Activated effector memory CD4-positive, alpha-beta T cell treated with Interleukin-2 at 50 U/mL for 16 hours (primary cell): ENCODE data around the gene NTNG2.

Experiments used
- DNase-seq: peaks from one replicate; pipeline ENCODE4 v3.0.0-alpha.2; 2020

The NTNG2 gene

GRCh38 chr9:132147331-132147730 is 14.5 kb upstream of the NTNG2 start:
- no peak for DNase-seq

DNA sequence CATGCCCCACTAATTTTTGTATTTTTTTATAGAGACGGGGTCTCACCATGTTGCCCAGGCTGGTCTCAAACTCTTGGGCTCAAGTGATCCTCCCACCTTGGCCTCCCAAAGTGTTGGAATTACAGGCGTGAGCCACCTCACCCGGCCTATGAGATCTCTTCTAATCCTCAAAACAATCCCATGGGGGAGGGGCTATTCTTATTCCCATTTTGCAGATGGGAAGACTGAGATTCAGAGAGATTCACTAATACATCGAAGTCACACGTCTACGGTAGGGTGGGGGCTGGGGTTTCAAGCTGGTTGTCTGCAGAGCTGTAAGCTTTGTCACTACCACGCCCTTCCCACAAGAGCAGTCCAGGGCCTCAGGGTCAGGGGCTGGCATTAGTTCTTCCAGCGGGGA is 14.0 kb upstream of the NTNG2 start:
- no peak for DNase-seq

GRCh38 chr9:132150256-132150655 is 11.6 kb upstream of the NTNG2 start:
- no peak for DNase-seq

DNA sequence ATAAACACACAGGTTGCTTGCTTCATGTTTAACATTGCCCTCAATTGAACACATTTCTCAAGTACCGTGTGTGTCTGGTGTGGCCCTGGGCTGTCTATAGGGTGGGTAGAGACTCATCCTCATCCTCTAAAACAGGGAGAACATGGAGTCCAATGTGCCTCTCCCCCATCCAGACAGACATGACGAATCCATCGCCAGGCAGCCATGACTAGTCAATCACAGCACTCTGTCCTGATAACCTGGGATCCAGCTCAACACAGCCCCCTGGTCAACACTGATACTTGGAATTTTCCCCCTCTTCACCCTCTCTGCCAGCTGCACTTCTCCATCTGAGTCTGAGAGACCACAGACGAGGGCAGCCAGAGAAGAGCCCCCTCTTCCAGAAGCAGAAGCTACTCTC is 10.7 kb upstream of the NTNG2 start:
- no peak for DNase-seq

- no peak for DNase-seq
Measured at GRCh38 chr9:132152231-132152630, 9.6 kb upstream of the NTNG2 start.

GRCh38 chr9:132154863-132155567 is 6.8 kb upstream of the NTNG2 start:
- no peak for DNase-seq

GRCh38 chr9:132155568-132155895 is 6.3 kb upstream of the NTNG2 start:
- no peak for DNase-seq

- DNase-seq: no peak
Measured at GRCh38 chr9:132156262-132156661, 5.6 kb upstream of the NTNG2 start.

DNA sequence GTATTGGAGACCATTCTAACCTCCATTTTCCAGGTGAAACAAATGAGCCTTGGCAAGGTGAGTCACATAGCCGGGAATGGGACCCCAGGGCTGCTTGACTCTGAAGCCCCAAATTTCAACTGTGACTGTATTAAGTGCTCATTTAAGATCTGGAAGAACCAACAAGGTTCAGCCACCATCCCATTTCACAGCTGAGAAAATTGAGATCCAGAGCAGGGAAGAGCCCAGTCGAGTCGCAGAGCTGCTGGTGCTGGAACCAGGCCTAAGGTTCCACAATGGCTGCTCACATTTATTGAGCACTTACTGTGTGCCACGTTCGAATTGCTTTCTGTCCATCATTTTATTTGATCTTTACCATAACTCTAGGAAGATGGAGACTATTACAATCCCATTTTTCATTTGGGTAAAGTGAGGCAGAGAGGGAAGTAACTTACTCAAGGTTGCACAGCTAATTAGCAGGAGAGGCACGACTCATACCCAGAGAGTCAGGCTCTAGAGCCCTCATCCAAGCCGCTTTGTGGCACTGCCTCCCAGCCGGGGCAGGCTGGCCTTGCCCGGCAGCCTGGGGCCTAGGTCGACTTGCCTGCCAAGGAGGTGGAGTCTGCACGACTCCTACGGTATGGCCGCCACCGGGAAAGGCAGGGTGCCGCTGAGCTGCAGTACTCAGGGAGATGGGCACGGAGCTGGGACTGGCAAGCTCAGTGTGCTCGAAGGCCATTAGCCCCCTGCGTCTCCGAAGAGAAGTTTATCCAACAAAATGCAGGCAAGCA is 4.3 kb upstream of the NTNG2 start:
- DNase-seq: no peak

DNA sequence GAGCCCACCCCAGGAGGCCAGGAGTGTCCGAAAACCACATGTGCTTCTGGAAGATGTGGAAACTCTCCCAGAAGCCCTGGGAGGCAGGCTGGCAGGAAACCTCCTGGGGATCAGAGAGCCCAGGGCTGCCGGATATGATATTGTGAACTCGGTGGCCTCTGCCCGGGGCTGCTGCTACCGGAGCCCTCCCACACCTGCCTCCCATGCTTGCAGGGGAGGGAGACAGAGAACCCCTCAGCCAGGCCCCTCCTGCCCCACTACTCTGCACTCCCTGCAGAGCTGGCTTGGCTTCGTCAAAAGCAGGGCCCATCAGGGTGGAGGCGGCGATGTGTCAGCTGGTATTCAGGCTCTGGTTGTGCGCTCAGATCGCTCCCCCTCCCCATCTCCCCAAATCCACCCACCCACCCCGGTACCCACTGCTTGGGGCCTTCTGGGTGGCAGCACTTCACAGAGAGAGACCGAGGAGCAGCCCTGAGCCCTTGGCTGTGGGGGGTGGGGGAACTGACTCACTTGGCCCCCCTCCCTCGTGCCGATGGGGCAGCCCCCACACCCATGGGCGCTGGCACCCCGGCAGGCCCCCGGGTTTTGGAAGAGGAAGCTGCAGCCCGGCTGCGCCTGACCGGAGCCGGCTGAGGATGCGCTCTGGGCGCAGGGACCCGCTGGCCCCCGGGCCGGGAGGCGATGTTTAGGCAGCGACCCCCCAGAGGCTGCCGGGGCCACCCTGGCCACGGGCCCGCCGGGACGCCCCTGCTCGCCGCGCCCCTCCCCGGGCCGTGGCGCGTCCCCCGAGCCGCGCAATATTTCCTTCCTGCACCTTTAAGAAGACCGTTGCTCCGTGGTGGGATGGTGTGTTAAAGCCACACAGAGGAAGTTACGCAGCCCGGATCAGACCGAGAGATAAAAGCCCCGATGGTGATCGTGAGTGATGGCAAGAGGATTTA is 786 bp upstream of the NTNG2 start:
- peak; percentile 31 for DNase-seq

DNA sequence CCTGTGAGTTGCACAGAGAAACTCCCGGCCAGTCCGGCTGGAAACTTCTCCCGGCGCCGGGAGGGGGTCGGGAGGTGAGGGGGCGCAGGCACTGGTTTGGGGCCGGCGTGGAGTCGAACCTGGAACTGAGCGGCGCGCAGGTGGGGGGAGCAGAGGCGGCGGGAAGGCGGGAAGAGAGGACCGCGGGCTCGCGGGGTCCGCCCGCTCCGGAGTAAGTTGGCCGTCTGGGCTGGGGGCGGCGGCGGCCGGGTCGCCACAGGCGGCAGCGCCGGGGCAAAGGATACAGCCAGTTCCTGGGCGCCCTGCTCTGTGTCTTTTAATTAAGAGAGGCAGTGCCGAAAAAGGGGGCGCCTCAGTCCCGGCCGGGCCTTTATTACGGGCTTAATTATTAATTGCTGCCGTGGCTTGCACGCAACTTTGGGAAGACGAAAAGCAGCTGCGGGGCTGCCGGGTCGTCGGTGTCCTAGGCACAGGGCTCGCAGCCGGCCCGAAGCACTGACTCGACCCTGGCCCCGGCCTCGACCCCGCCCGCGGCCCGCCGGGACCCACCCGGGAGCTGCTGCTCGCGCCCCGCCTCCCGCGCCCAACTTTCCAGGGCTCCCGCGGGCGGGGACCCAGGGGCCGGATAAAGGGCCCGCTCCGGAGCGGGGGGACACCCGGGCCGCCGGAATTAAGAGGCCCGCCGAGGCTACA is 1.1 kb downstream of the NTNG2 start:
- no peak for DNase-seq

GRCh38 chr9:132163457-132163875 is 1.6 kb downstream of the NTNG2 start:
- no peak for DNase-seq

DNA sequence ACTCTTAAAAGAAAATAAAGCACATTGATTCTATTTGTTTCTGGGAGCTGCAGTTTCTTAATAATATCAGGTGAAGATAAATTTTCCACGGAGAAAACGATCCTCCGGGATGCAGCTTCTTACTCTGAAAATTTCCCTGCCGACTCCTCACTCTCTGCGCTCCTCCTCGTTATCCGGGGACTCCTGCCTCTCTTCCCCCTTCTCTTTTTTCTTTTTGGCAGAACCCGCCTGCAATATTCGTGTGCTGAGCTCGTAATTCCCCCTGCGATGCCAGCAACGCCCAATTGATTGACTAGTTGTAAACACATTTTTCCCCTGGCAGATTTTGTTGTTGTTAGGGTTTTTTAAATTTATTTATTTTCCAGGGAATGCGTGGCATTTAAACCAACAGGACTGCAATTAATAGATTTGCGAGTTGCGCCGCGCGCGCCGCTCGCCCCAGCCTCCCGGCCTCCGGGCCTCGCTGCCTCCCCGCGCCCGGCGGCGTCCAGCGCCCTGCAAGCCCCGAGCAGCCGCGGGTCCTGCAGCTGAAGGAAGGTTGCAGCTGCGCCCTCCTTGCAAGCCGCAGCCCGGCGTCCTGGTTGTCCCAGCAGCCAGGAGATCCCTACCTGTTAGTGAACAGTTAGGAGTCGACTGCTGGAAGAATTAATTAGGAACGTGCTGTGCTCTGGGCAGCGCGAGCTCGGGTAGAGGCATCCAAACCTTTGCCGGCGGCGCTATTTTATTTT is 2.2 kb downstream of the NTNG2 start:
- DNase-seq: no peak

- no peak for DNase-seq
Measured at GRCh38 chr9:132164604-132165362, 2.9 kb downstream of the NTNG2 start.

GRCh38 chr9:132166599-132166998 is 4.7 kb downstream of the NTNG2 start:
- DNase-seq: no peak

DNA sequence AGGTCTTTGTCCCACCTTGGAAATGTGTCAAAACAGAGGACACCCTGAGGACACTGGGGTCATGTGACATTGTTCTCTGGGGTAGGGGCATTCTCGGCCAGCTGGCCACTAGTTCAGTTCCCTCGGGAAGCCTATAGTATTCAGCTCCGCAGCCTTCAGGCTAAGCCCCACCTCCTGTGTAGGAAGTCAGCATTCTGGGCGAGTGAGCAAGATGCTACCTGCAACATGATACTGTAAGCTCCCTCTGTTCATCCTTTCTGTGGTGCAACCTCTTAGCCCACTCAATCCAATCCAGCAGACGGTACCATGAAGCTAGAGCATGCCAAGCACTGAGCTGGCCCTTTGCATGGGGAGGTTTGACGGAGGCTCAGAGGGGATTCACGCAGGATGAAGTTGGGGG is 5.3 kb downstream of the NTNG2 start:
- no peak for DNase-seq

GRCh38 chr9:132168347-132168746 is 6.5 kb downstream of the NTNG2 start:
- DNase-seq: no peak

DNA sequence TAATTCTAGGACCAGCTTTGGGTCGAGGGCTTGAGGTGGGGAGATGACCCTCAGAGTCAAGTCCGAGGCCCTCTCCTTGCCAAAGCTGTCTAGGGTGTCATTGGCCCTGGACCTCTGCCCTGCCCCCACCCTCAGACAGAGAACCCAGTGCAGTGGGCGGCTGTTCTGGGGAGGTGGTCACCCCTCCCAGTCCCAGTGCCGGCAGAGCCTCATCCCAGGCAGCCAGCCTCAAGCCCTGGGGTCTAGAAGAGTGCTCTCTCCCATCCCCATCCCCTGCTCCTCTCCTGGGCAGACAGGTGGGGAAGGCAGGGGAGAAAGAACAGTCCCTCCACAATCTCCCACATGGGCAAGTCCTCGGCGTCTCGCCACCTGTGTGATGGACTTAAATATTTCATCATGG is 7.0 kb downstream of the NTNG2 start:
- no peak for DNase-seq

DNA sequence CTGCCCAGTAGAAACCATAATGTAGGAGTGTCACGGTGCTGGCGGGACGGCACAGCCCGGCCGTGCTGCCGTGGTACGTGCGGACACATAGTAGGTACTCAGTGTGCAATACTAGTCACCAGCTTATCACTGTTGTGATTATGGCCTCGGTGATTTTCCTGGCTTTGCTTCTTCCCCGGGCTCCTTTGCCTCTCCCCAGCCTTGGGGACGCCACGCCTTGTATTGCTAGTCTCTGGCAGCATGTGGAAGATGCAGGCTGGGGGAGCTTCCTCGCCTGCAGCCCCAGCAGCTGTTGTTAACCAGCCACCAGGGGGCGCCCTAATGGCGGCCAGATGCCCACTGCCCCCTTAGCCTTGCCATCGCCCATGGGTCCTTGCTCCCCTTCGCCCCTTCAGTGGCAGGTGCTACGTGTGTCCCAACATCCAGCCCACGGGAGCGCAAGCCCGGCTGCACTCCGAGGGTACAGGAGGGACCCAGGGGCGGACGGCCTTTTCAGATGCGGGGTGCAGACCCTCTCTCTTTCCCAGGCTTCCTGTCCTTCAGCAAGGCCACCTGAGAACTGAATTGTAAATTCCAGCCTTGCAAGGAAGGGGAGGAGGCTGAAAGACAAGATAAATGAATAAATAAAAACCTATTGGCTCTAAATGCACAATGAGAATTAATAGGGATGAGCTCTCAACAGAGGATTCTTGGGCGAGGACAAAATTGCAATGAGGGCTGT is 8.0 kb downstream of the NTNG2 start:
- peak; percentile 32 for DNase-seq

- no peak for DNase-seq
Measured at GRCh38 chr9:132171702-132172101, 9.8 kb downstream of the NTNG2 start.

DNA sequence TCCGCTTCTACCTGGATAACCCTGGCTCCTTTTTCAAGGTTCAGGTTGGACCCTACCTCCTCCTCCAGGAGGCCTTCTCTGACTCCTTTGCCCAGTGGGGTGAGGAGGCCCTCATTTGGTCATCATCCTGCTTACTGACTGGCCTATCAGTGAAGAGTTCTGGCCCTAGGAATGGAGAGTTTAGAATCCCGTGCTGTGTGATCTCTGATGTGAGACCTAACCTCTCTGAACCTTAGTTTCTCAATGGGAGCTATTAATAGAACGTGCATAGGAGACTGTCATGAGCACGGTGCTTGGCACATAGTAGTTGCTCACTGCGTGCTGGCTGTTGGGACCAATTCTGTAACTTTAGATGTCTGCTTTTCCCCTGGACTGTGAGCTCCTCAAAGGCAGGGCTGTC is 10.3 kb downstream of the NTNG2 start:
- DNase-seq: no peak
